Colonic mucosa (tissue), 4 donors: ENCODE measurements around the gene BRI3BP. TPM values are rescaled to one million over a fixed set of nuclear protein-coding genes. Genes with fewer than 3 reads are reported as not detected.

Experiments used
- DNase-seq: peaks from one replicate; pipeline ENCODE4 v3.0.0-alpha.2; 2020
- H3K27ac ChIP-seq: fragments of 200-600 bp; one replicate; pipeline ENCODE4 v1.8.0; 2021
- H3K27me3 ChIP-seq: fragments of 200-600 bp; one replicate; pipeline ENCODE4 v1.8.0; 2021
- H3K36me3 ChIP-seq: fragments of 200-600 bp; one replicate; pipeline ENCODE4 v1.8.0; 2021
- H3K4me1 ChIP-seq: fragments of 200-600 bp; one replicate; pipeline ENCODE4 v1.8.0; 2021; ENCODE audit warnings: mild to moderate bottlenecking
- H3K4me3 ChIP-seq: fragments of 200-600 bp; one replicate; pipeline ENCODE4 v1.8.0; 2021
- H3K9ac ChIP-seq, 2 donors: one replicate each; pipeline ENCODE4 v1.7.0; 2013; ENCODE audit warnings: control low read depth in 2 of 2, low read depth in 2 of 2, low read length in 2 of 2
- H3K9me3 ChIP-seq: fragments of 200-600 bp; one replicate; pipeline ENCODE4 v1.8.0; 2021
- CTCF ChIP-seq: fragments of 200-600 bp; IDR thresholded peaks from one replicate; pipeline ENCODE4 v1.8.0; 2022; ENCODE audit warnings: antibody characterized with exemption, mild to moderate bottlenecking
- intact Hi-C: fragments of 100-400 bp; cut with DNase I; formaldehyde crosslinking; loops from one replicate; pipeline ENCODE4 v1.14.1; 2022
- total RNA-seq, 2 donors: library from RNA; stranded (reverse); fragmentation: NEBNext Ultra II Directional in 1 of 2; extraction: Animal tissue kit (Norgen Biotek cat#: 25700) in 1 of 2; gene quantifications; one replicate each; pipeline ENCODE4 v1.2.1, GENCODE V29; 2021
- donor health status: healthy.
- donor health status: DM: no; HTN: no; CAD: no.
- donor health status: DM: no; HTN: no; CAD: no.

Gene BRI3BP
- total RNA-seq, 2 donors from 2014 or later: 50.3 to 81.5 TPM

DNA sequence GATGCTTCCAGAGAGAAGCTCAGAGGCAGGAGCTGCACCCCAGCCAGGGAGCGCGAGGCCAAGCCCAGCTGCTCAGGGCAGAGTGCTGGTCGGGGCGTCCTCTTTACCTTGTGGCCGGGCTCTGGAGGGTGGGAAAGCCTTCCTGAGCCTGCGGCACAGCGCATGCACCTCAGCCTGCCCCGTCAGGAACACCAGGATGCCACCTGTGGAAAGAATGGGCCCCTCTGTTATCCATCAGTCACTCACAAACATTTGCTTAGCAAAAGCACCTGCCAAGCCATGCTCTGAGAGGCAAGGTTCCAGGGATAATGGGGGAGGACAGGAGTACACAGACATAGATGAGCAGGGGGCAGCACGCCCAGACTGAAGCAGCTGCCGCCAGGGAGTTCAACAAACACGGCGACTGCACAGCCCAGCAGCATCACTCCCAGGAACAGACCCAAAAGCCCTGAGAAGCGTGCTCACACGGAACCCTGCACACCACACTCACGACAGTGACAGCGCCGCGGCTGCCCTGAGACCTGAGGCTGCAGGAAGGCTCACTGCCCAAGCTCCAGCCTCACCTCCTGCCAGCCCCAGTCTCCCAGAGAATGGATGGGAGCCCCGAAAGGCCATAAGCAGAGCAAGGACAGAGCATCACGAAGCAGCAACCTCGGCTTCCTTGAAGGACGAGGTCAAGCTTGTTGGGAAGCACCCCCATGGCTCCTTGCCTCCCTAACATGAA is 26.3 kb upstream of the BRI3BP start:
- no peaks in the 10 kb centered on the region for H3K9me3 ChIP-seq
- intact Hi-C loops: no loop called here
- no peaks in the 10 kb centered on the region for H3K36me3 ChIP-seq
- TF ChIP-seq CTCF: no peak
- H3K27me3 ChIP-seq: no peaks in the 10 kb centered on the region
- no peak overlapping the region for H3K27ac ChIP-seq
- H3K9ac ChIP-seq: no peak overlapping the region
- DNase-seq: no peak
- H3K4me3 ChIP-seq: no peak overlapping the region
- H3K4me1 ChIP-seq: no peaks in the 10 kb centered on the region

DNA sequence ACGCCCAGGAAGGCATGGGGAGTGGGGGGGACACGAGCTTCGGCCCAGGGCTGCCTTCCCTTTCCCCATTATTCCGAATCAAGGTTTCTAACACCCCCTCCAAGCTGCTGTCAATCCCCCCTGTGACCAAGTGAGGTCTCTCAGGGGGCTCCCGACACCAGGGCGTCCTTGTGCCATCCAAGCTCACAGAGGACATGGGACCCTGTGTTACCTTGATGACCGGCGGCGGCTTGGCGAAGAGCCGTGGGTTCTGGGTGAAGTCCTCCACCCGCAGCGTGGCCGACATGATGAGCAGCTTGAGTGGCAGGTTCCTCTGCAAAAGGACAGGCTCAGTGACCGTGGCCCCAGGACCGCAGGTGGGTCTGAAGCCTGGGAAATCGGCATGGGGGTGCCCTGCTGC is 24.8 kb upstream of the BRI3BP start:
- H3K36me3 ChIP-seq: no peaks in the 10 kb centered on the region
- H3K9me3 ChIP-seq: no peaks in the 10 kb centered on the region
- intact Hi-C loops: no loop called here
- TF ChIP-seq CTCF: no peak
- no peaks in the 10 kb centered on the region for H3K4me1 ChIP-seq
- no peak for DNase-seq
- H3K27ac ChIP-seq: no peak overlapping the region
- no peaks in the 10 kb centered on the region for H3K27me3 ChIP-seq
- no peak overlapping the region for H3K4me3 ChIP-seq
- no peak overlapping the region for H3K9ac ChIP-seq

DNA sequence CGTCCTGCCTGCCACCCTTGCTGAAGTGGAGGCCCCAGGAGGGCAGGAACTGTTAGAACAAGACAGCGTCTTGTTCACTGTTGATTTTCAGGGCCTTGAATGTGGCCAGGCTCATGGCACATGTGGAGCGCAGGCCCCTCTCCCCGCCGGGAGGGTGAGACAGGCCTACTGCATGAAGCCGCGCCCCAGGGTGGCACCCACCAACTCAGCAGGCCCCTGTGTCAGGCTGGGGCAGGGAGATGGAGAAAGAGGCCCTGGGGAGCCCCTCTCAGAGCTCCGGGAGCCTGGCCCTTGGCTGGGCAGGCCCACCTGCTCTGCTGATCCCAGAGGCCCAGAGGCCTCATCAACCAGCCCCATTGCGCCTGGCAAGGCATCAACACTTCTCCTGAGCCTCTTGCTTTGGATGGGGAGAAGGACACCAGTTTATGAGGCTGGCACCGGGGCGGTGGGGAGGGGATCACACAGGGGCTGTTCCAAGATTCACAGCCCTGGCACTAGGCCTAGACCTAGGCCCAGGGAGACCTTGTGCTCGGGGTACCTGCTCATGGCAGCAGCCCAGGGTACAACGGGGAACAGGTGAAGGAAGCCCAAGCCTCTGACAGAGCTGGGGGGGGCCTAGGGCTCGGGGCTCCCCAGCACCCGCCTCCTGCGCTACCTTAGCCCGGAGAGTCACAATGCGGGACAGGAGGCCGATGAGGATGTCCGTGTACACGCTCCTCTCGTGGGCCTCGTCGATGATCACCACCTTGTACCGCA is 22.6 kb upstream of the BRI3BP start:
- Histone ChIP-seq H3K36me3 (peaks cover 4% of the 10 kb centered on the region), H3K9ac (no peak overlapping the region), H3K4me1 (no peaks in the 10 kb centered on the region), H3K27ac (no peak overlapping the region), H3K27me3 (no peaks in the 10 kb centered on the region), H3K4me3 (no peak overlapping the region), H3K9me3 (no peaks in the 10 kb centered on the region)
- TF ChIP-seq CTCF: no peak
- intact Hi-C loops: no loop called here
- no peak for DNase-seq

DNA sequence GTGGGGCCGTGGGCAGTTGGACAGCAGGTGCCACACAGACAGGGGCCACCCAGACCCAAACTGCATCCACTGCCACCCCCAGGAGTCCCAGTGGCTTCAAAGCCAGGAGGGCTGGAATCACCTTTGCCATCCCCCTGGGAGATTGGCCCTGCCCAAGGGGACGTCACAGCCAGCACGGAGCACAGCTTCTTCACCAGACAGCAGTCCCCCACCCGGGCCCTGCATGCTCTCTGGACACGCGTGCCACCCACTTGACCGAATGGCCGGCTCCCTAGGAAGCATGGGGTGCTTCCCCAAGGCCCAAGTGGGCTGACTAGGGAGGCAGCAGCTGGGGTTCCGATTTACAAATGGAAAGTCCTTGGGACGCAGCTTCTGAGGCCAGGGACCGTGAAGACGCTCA is 21.8 kb upstream of the BRI3BP start:
- intact Hi-C loops: no loop called here
- Histone ChIP-seq H3K4me3 (no peak overlapping the region), H3K36me3 (peaks cover 8% of the 10 kb centered on the region), H3K9ac (no peak overlapping the region), H3K27me3 (no peaks in the 10 kb centered on the region), H3K27ac (no peak overlapping the region), H3K9me3 (no peaks in the 10 kb centered on the region), H3K4me1 (no peaks in the 10 kb centered on the region)
- no peak for DNase-seq
- no peak for TF ChIP-seq CTCF

DNA sequence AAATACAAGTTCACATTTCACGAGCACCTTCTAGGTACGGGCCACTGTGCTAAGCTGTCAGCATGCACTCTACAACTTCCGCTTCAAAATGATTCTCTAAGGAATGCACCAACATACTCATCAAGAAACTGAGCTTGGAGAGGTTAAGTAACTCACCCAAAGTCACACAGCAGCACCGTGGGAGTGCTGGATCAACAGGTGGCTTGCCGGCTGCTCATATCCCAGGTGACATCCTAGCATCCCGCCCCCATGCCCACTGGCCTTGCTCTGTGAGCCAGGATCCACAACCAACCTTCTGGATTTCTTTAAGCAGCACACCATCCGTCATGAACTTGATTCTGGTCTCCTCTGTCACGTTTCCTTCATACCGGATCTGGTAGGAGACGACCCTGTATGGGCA is 21.2 kb upstream of the BRI3BP start:
- Histone ChIP-seq H3K9ac (no peak overlapping the region), H3K36me3 (peaks cover 8% of the 10 kb centered on the region), H3K27me3 (no peaks in the 10 kb centered on the region), H3K27ac (no peak overlapping the region), H3K4me3 (no peak overlapping the region), H3K9me3 (no peaks in the 10 kb centered on the region), H3K4me1 (no peaks in the 10 kb centered on the region)
- no peak for DNase-seq
- intact Hi-C loops: no loop called here
- TF ChIP-seq CTCF: no peak
